GM12872 (cell line): ENCODE results near the gene ORMDL2.

ENCODE experiments used
- CTCF ChIP-seq: IDR thresholded peaks from 3 replicates; pipeline ENCODE4 v1.5.1; 2011; ENCODE audit warnings: low read depth, mild to moderate bottlenecking, low read length, moderate library complexity; ENCODE audit not compliant: insufficient read depth

Gene ORMDL2

GRCh38 chr12:55817345-55818139 is at the start of gene ORMDL2, which contains the start of gene SARNP:
ORMDL2 (plus strand) TSS chr12:55818041; CDS start chr12:55819000, 959 bp downstream.
SARNP (minus strand) TSS chr12:55817724; CDS start chr12:55817701, 23 bp downstream.
- TF ChIP-seq CTCF: no peak

- TF ChIP-seq CTCF: no peak
Observed at GRCh38 chr12:55771736-55772135, 46.1 kb upstream of the ORMDL2 start.

GRCh38 chr12:55777856-55778255 is 40.0 kb upstream of the ORMDL2 start:
- no peak for TF ChIP-seq CTCF

GRCh38 chr12:55780685-55781084 is 37.2 kb upstream of the ORMDL2 start:
- TF ChIP-seq CTCF: no peak

- TF ChIP-seq CTCF: no peak
Observed at GRCh38 chr12:55788546-55788945, 29.3 kb upstream of the ORMDL2 start.

GRCh38 chr12:55789171-55789570 is 28.7 kb upstream of the ORMDL2 start:
- no peak for TF ChIP-seq CTCF

- TF ChIP-seq CTCF: no peak
Observed at GRCh38 chr12:55789893-55790292, 27.9 kb upstream of the ORMDL2 start.
